Epithelial cell of proximal tubule (primary cell): Measurements from ENCODE around the gene ELMOD3. TPM values are rescaled to one million over a fixed set of nuclear protein-coding genes. Genes with fewer than 3 reads are reported as not detected.
A peak's percentile ranks its signal among the peaks of the same experiment; 100 is the strongest.

Experiments used
- DNase-seq: peaks from one replicate; pipeline ENCODE4 v3.0.0-alpha.2; 2011; ENCODE audit warnings: low read depth
- H3K4me3 ChIP-seq: 2 replicates; pipeline ENCODE4 v1.5.1; 2011; ENCODE audit warnings: low read depth, mild to moderate bottlenecking, low read length
- total RNA-seq: library from RNA; depleted of rRNA; stranded (reverse); fragments of >200 nt; gene quantifications from 2 replicates; pipeline ENCODE4 v1.2.3, GENCODE V29; 2015
- TF ChIP-seq, protein P1 (sequence below): conservative IDR thresholded peaks from 2 replicates; pipeline ENCODE4 v1.5.1; 2012; ENCODE audit warnings: low read depth, mild to moderate bottlenecking, low read length

Gene ELMOD3
- total RNA-seq, 1 donor from 2014 or later, result 9.5 TPM

DNA sequence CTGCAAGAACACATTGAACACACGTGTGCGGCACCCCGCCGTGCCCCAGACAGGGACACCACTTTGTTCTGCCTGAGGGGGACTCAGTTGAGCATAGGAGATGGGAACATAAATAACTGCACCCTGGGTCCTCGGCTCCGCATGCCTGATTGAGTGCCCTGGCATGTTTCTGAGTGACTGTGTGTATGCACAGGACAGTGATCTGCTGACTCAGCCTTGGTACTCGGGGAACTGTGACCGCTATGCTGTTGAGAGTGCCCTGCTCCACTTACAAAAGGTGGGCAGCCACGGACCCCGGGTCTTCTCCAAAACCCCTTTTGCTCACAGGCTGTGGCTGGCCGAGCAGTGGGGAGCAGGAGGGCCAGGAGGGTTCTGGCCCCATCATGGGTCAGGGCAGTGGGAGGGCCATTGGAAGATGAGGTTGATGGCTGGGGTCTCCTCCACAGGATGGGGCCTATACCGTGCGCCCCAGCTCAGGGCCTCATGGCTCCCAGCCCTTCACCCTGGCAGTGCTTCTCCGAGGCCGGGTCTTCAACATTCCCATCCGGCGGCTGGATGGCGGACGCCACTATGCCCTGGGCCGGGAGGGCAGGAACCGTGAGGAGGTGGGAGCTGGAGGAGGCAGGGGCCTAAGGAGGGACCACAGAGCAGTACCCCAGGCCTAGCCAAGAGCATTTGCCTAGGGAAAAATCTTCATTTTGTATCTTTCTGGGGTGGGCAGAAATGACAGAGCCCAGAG is 80.8 kb downstream of the ELMOD3 start:
- TF ChIP-seq, protein P1, sequence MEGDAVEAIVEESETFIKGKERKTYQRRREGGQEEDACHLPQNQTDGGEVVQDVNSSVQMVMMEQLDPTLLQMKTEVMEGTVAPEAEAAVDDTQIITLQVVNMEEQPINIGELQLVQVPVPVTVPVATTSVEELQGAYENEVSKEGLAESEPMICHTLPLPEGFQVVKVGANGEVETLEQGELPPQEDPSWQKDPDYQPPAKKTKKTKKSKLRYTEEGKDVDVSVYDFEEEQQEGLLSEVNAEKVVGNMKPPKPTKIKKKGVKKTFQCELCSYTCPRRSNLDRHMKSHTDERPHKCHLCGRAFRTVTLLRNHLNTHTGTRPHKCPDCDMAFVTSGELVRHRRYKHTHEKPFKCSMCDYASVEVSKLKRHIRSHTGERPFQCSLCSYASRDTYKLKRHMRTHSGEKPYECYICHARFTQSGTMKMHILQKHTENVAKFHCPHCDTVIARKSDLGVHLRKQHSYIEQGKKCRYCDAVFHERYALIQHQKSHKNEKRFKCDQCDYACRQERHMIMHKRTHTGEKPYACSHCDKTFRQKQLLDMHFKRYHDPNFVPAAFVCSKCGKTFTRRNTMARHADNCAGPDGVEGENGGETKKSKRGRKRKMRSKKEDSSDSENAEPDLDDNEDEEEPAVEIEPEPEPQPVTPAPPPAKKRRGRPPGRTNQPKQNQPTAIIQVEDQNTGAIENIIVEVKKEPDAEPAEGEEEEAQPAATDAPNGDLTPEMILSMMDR, result no peak
- H3K4me3 ChIP-seq, result peak overlapping the region; percentile 0
- DNase-seq, result peak; percentile 56

GRCh38 chr2:85435981-85436835 is 81.6 kb downstream of the ELMOD3 start:
- TF ChIP-seq, protein P1, result no peak
- no peak for DNase-seq
- H3K4me3 ChIP-seq, result no peak overlapping the region

DNA sequence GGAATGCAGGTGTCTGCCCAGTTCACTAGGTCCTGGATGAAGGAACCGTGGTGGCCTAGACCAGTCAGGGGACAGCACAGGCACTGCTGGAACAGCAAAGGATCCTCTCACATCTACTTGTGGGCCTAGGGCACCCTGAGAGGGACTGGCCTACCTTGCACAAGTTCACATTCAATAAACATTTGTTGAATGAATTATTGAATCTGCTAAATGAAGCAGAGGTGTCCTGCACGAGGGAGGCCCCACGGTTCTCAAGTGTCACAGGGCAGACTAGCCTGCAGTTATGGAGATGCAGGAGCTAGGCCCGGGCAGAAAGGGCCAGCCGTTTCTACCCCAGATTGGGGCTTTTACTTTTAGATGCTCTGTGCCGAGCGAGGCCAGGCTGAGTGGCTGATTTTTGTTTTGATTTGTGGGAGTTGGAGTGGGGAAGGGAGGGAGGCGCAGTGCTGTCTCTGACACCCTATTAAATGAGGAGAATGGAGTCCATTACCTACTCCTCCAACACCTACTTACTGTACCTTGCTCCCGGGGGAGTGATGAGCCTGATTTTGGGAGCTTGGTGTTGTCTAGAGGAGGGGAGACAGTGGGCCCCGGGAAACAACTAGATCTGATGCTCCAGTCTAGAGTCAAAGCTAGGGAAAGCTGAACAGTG is 82.4 kb downstream of the ELMOD3 start:
- no peak overlapping the region for H3K4me3 ChIP-seq
- TF ChIP-seq, protein P1, result no peak
- no peak for DNase-seq

DNA sequence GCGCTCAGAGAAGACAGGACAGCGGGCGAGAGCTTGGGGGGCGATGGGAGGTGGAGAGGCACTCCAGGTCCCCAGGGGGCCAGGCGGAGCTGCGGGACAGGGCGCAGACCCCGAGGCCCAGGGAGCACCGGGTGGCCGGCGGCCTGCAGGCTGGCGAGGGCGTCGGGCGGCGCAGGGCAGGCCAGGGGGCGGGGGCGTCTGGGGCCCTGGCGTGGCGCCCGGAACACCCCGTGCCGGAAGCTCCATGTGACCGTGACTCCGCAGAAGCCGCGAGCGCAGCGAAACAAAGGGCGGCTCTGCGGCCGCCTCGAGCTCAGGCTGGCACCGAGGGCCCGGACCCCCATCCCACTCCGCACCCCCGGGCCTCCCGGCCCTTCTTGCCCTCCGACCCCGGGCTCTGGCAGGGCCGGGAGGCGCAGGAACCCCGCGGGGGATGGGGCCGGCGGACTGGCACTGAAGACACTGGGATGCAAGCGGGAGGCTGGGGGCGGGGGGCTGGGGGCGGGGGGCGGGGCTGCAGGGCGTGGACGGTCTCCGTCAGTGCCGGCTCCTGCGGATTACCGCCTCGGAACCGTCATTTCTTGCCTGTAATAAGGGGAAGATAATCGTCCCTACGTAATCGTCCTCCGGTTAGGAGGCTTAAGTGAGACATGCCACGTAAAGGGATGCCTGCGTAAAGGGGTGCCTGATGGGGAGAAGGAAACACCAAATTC is 83.1 kb downstream of the ELMOD3 start:
- DNase-seq, result no peak
- TF ChIP-seq, protein P1, result no peak

GRCh38 chr2:85438201-85439024 is 83.8 kb downstream of the ELMOD3 start:
- peak overlapping the region; percentile 22 for H3K4me3 ChIP-seq
- no peak for DNase-seq
- TF ChIP-seq, protein P1, result peak; percentile 37

More for the DNA sequence above, 83.1 kb downstream of the ELMOD3 start:
- peak overlapping the region; percentile 28 for H3K4me3 ChIP-seq
